Medulla oblongata (tissue), 1 donor: Measurements from ENCODE around the gene CENPF.

Source experiments
- DNase-seq: peaks from one replicate; pipeline ENCODE4 v3.0.0-alpha.2; 2015; ENCODE audit errors: extremely low spot score

CENPF gene

GRCh38 chr1:214707306-214708087, 104.5 kb downstream of the CENPF start:
- DNase-seq: no peak

GRCh38 chr1:214708321-214708955, 105.4 kb downstream of the CENPF start:
- DNase-seq: no peak

GRCh38 chr1:214709241-214709640, 106.2 kb downstream of the CENPF start:
- DNase-seq: no peak

GRCh38 chr1:214712737-214713136, 109.7 kb downstream of the CENPF start:
- DNase-seq: no peak
